Stimulated activated CD8-positive, alpha-beta memory T cell treated with anti-CD3 and anti-CD28 coated beads, Interleukin-7, amount 100 ng/mL, for 1 hour (primary cell): Measurements from ENCODE around the gene LIPG.
"Not testable (repeated sequence)": the region's sequence is repeated elsewhere in the genome, so short reads cannot be mapped to it uniquely, and the experiment has no call there.

Source experiments
- DNase-seq, 2 donors: peaks; one replicate each; pipeline ENCODE4 v3.0.0-alpha.2; 2020; ENCODE audit warnings: low read depth in 2 of 2

Gene LIPG

GRCh38 chr18:49561289-49562193, at the start of gene LIPG:
TSS of gene LIPG (plus strand) at chr18:49562057. CDS start at chr18:49562309, 252 bp downstream.
- no peak for DNase-seq

- not testable (repeated sequence) for DNase-seq
Observed at GRCh38 chr18:49512876-49513275, 49.0 kb upstream of the LIPG start.

- DNase-seq: no peak
Observed at GRCh38 chr18:49514577-49514976, 47.3 kb upstream of the LIPG start.

- DNase-seq: not testable (repeated sequence)
Observed at GRCh38 chr18:49515003-49515402, 46.9 kb upstream of the LIPG start.

GRCh38 chr18:49515516-49515915, 46.3 kb upstream of the LIPG start:
- no peak for DNase-seq

- DNase-seq: no peak
Observed at GRCh38 chr18:49517483-49517882, 44.4 kb upstream of the LIPG start.

- no peak for DNase-seq
Observed at GRCh38 chr18:49519101-49519971, 42.5 kb upstream of the LIPG start.

- DNase-seq: no peak
Observed at GRCh38 chr18:49520661-49521145, 41.2 kb upstream of the LIPG start.

- no peak for DNase-seq
Observed at GRCh38 chr18:49521216-49521835, 40.5 kb upstream of the LIPG start.

GRCh38 chr18:49523580-49524093, 38.2 kb upstream of the LIPG start:
- not testable (repeated sequence) for DNase-seq

GRCh38 chr18:49524349-49524748, 37.5 kb upstream of the LIPG start:
- DNase-seq: no peak

- DNase-seq: no peak
Observed at GRCh38 chr18:49524951-49525350, 36.9 kb upstream of the LIPG start.

- no peak for DNase-seq
Observed at GRCh38 chr18:49525981-49526380, 35.9 kb upstream of the LIPG start.

GRCh38 chr18:49527631-49528327, 34.1 kb upstream of the LIPG start:
- DNase-seq: no peak

- DNase-seq: no peak
Observed at GRCh38 chr18:49529596-49529995, 32.3 kb upstream of the LIPG start.

- no peak for DNase-seq
Observed at GRCh38 chr18:49531678-49532153, 30.1 kb upstream of the LIPG start.

- DNase-seq: no peak
Observed at GRCh38 chr18:49534846-49535601, 26.8 kb upstream of the LIPG start.

GRCh38 chr18:49537232-49537896, 24.5 kb upstream of the LIPG start:
- no peak for DNase-seq

GRCh38 chr18:49544362-49544761, 17.5 kb upstream of the LIPG start:
- DNase-seq: no peak

- DNase-seq: no peak
Observed at GRCh38 chr18:49546278-49546677, 15.6 kb upstream of the LIPG start.
